IMR-90 (cell line): ENCODE measurements around the gene UBL5. TPM values are rescaled to one million over a fixed set of nuclear protein-coding genes. Genes with fewer than 3 reads are reported as not detected.

Experiments
- ATAC-seq: fragments of 200-7000 bp; cut with Tn5 transposase; 2 replicates; pipeline ENCODE4 v1.9.1; 2020; ENCODE audit warnings: low read depth, mild to moderate bottlenecking, moderate library complexity
- BruUV-seq: library from RNA; stranded (reverse); fragments of 400-500 nt; replicated peaks from 2 replicates; lab custom pipeline; 2021; lab: Mats Ljungman, UMichigan
- CTCF ChIA-PET: fragments of 300-600 bp; formaldehyde crosslinking; extraction: SDS; loops from one replicate; lab custom pipeline; 2021; ENCODE audit warnings: antibody characterized with exemption; lab: Yijun Ruan, JAX
- POLR2A ChIA-PET: fragments of 300-600 bp; sonication (Branson Sonifier 250); formaldehyde crosslinking; loops from one replicate; lab custom pipeline; 2022; ENCODE audit warnings: antibody characterized with exemption; ENCODE audit not compliant: unreplicated experiment; lab: Charles Lee
- DNase-seq: peaks from one replicate; pipeline ENCODE4 v3.0.0; 2013
- H2AFZ ChIP-seq: replicated peaks from 2 replicates; pipeline ENCODE3; 2013; ENCODE audit warnings: low read length, mild to moderate bottlenecking; ENCODE audit not compliant: poor library complexity
- H2AK5ac ChIP-seq: 2 replicates; pipeline ENCODE4 v1.6.1; 2013; ENCODE audit warnings: low read depth, low read length, inconsistent platforms
- H2AK9ac ChIP-seq: replicated peaks from 2 replicates; pipeline ENCODE3; 2013; ENCODE audit warnings: mild to moderate bottlenecking, low read depth, low read length, moderate library complexity; ENCODE audit not compliant: poor library complexity
- H2BK120ac ChIP-seq: 2 replicates; pipeline ENCODE4 v1.6.1; 2013; ENCODE audit warnings: low read depth, low read length, inconsistent platforms
- H2BK15ac ChIP-seq: 3 replicates; pipeline ENCODE4 v1.6.1; 2013; ENCODE audit warnings: low read depth, low read length, inconsistent platforms
- H2BK20ac ChIP-seq: 2 replicates; pipeline ENCODE4 v1.6.1; 2013; ENCODE audit warnings: low read depth, mild to moderate bottlenecking, inconsistent platforms, low read length, moderate library complexity
- H2BK5ac ChIP-seq: 2 replicates; pipeline ENCODE4 v1.6.1; 2013; ENCODE audit warnings: mild to moderate bottlenecking, low read depth, low read length, inconsistent platforms; ENCODE audit not compliant: poor library complexity, severe bottlenecking
- H3K14ac ChIP-seq: replicated peaks from 2 replicates; pipeline ENCODE4 v1.6.1; 2013; ENCODE audit warnings: low read depth, low read length, inconsistent platforms
- H3K18ac ChIP-seq: 2 replicates; pipeline ENCODE4 v1.6.1; 2013; ENCODE audit warnings: low read depth, low read length, control low read depth
- H3K23ac ChIP-seq: 2 replicates; pipeline ENCODE4 v1.6.1; 2013; ENCODE audit warnings: low read depth, low read length, inconsistent platforms
- H3K27ac ChIP-seq: 2 replicates; pipeline ENCODE4 v1.5.1; 2013; ENCODE audit warnings: mild to moderate bottlenecking, control low read depth, low read length; ENCODE audit not compliant: insufficient read depth
- H3K27me3 ChIP-seq: 2 replicates; pipeline ENCODE4 v1.6.1; 2013; ENCODE audit warnings: low read length; ENCODE audit not compliant: control insufficient read depth, insufficient read depth
- H3K36me3 ChIP-seq: 2 replicates; pipeline ENCODE4 v1.6.1; 2013; ENCODE audit warnings: low read length, mixed read lengths; ENCODE audit not compliant: control insufficient read depth, insufficient read depth
- H3K4ac ChIP-seq: 2 replicates; pipeline ENCODE4 v1.6.1; 2013; ENCODE audit warnings: low read depth, low read length, inconsistent platforms
- H3K4me1 ChIP-seq: 2 replicates; pipeline ENCODE4 v1.6.1; 2013; ENCODE audit warnings: low read length, mixed read lengths; ENCODE audit not compliant: control insufficient read depth, insufficient read depth
- H3K4me2 ChIP-seq: 2 replicates; pipeline ENCODE4 v1.6.1; 2013; ENCODE audit warnings: low read depth, mild to moderate bottlenecking, control low read depth, low read length, moderate library complexity
- H3K4me3 ChIP-seq: 2 replicates; pipeline ENCODE4 v1.5.1; 2013; ENCODE audit warnings: low read depth, mild to moderate bottlenecking, control low read depth, low read length, moderate library complexity; ENCODE audit not compliant: insufficient read depth
- H3K56ac ChIP-seq: 2 replicates; pipeline ENCODE4 v1.6.1; 2013; ENCODE audit warnings: low read length, inconsistent platforms; ENCODE audit not compliant: insufficient read depth; ENCODE audit errors: extremely low read depth
- H3K79me1 ChIP-seq, 2 experiments: 2 replicates each; pipeline ENCODE4 v1.6.1; 2013; ENCODE audit warnings: low read length in 2 of 2, inconsistent platforms in 1 of 2, low read depth in 1 of 2
- H3K9ac ChIP-seq: 2 replicates; pipeline ENCODE4 v1.6.1; 2013; ENCODE audit warnings: low read depth, low read length, control low read depth
- H3K9me1 ChIP-seq: 2 replicates; pipeline ENCODE4 v1.6.1; 2013; ENCODE audit warnings: low read length, inconsistent platforms; ENCODE audit not compliant: insufficient read depth
- H3K9me3 ChIP-seq: 2 replicates; pipeline ENCODE4 v1.6.1; 2013; ENCODE audit warnings: low read length; ENCODE audit not compliant: control insufficient read depth, insufficient read depth
- H4K20me1 ChIP-seq: 2 replicates; pipeline ENCODE4 v1.6.1; 2013; ENCODE audit warnings: low read length, inconsistent platforms; ENCODE audit not compliant: insufficient read depth
- H4K5ac ChIP-seq: 2 replicates; pipeline ENCODE4 v1.6.1; 2013; ENCODE audit warnings: mild to moderate bottlenecking, low read depth, low read length, control low read depth
- H4K8ac ChIP-seq, 2 experiments: 2 replicates each; pipeline ENCODE4 v1.6.1; 2013; ENCODE audit warnings: low read depth in 2 of 2, low read length in 2 of 2, control low read depth in 1 of 2, inconsistent platforms in 1 of 2
- H4K91ac ChIP-seq: 2 replicates; pipeline ENCODE4 v1.6.1; 2013; ENCODE audit warnings: low read depth, low read length, inconsistent platforms; ENCODE audit not compliant: insufficient read depth
- CEBPB ChIP-seq: IDR thresholded peaks from 2 replicates; pipeline ENCODE4 v1.6.1; 2012; ENCODE audit warnings: low read depth, low read length, improper control_type of control experiment
- CHD1 ChIP-seq: IDR thresholded peaks from 2 replicates; pipeline ENCODE4 v1.6.1; 2012; ENCODE audit warnings: low read depth, low read length, improper control_type of control experiment
- ELK1 ChIP-seq: fragments of 150-350 bp; IDR thresholded peaks from 2 replicates; pipeline ENCODE4 v1.6.1; 2016; ENCODE audit warnings: low read depth, mild to moderate bottlenecking, low read length, moderate library complexity, borderline replicate concordance
- FOS ChIP-seq: fragments of 150-350 bp; IDR thresholded peaks from 2 replicates; pipeline ENCODE4 v1.6.1; 2016; ENCODE audit warnings: low read depth, low read length
- MAFK ChIP-seq: IDR thresholded peaks from 2 replicates; pipeline ENCODE4 v1.6.1; 2012; ENCODE audit warnings: low read depth, low read length, improper control_type of control experiment
- MAZ ChIP-seq: IDR thresholded peaks from 2 replicates; pipeline ENCODE4 v1.6.1; 2012; ENCODE audit warnings: low read depth, mild to moderate bottlenecking, low read length, improper control_type of control experiment, moderate library complexity, borderline replicate concordance
- NFE2L2 ChIP-seq: fragments of 150-350 bp; IDR thresholded peaks from 2 replicates; pipeline ENCODE4 v1.6.1; 2016; ENCODE audit warnings: low read depth, mild to moderate bottlenecking, low read length
- POLR2A ChIP-seq: IDR thresholded peaks from 2 replicates; pipeline ENCODE4 v1.6.1; 2012; ENCODE audit warnings: mild to moderate bottlenecking, low read depth, low read length
- RCOR1 ChIP-seq: IDR thresholded peaks from 2 replicates; pipeline ENCODE4 v1.6.1; 2012; ENCODE audit warnings: mild to moderate bottlenecking, low read length, improper control_type of control experiment; ENCODE audit not compliant: insufficient replicate concordance
- RFX5 ChIP-seq: IDR thresholded peaks from 2 replicates; pipeline ENCODE4 v1.8.0; 2012; ENCODE audit warnings: low read depth, mild to moderate bottlenecking, low read length, moderate library complexity
- WGBS, 2 experiments: methylation state at CpG; one replicate each; pipeline versions ENCODE4 v1.1.5 to v1.1.7; 2013; ENCODE audit warnings: missing lambda C conversion rate in 2 of 2; ENCODE audit not compliant: insufficient read length in 1 of 2; ENCODE audit errors: extremely low coverage in 2 of 2; 5-methylcytosine and 5-hydroxymethylcytosine counted together
- dilution Hi-C: fragments of 300-500 bp; cut with HindIII; formaldehyde crosslinking; loops from one replicate; pipeline ENCODE4 v1.14.3; 2018; ENCODE audit warnings: low sequenced_read_pairs; ENCODE audit not compliant: unreplicated experiment
- in situ Hi-C: fragments of 300-500 bp; cut with MboI; formaldehyde crosslinking; loops from 3 replicates; pipeline ENCODE4 v1.14.3; 2019; ENCODE audit warnings: low sequenced_read_pairs, inconsistent platforms, mixed read lengths
- intact Hi-C: fragments of 100-400 bp; cut with micrococcal nuclease; formaldehyde crosslinking; loops from 2 replicates; pipeline ENCODE4 v1.10.0; 2022
- polyA plus RNA-seq, 3 experiments: library from polyadenylated mRNA; depleted of rRNA; stranded (reverse); fragments of >200 nt; gene quantifications; 2 replicates each; pipeline ENCODE4 v1.2.3, GENCODE V29; 2012; ENCODE audit warnings: low replicate concordance in 1 of 3
- total RNA-seq: library from RNA; depleted of rRNA; stranded (reverse); fragments of >200 nt; gene quantifications from 2 replicates; pipeline ENCODE4 v1.2.3, GENCODE V29; 2012
- TF ChIP-seq, protein P1 (sequence below): fragments of 150-350 bp; IDR thresholded peaks from 2 replicates; pipeline ENCODE4 v1.6.1; 2017; ENCODE audit warnings: mild to moderate bottlenecking, antibody characterized with exemption, low read length, low read depth
- TF ChIP-seq, protein P2 (sequence below): conservative IDR thresholded peaks from 2 replicates; pipeline ENCODE4 v1.5.1; 2012; ENCODE audit warnings: mild to moderate bottlenecking, low read depth, low read length, improper control_type of control experiment

Gene UBL5
- total and polyA plus RNA-seq, 2 of the 4 experiments (the other 2 are of a cell fraction), result 434 to 1,091 TPM

DNA sequence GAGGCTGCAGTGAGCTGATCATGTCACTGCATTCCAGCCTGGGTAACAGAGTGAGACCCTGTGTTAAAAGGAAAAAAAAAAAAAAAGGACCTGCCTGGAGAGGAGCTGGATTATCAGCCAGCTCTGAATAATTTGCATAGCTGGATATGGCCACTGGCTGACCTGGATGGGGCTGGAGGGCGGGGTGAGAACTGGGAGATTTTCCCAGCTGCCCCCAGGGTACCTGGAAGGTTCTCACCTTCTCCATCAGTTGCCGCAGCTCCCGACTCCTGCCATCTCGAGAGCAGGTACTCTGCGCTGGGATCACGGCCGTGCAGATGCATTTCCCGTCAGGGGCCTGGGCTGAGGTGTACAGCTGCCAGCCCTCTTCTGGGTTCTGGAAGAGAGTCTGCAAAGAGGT lies 32.7 kb downstream of the UBL5 start:
- in situ Hi-C loops (no loop called here), intact Hi-C loops (no loop called here), dilution Hi-C loops (no loop called here)
- POLR2A ChIA-PET, result no interaction called here
- Histone ChIP-seq H3K27ac (no peak overlapping the region), H2AK5ac (no peak overlapping the region), H3K4me2 (no peak overlapping the region), H3K4ac (no peak overlapping the region), H3K9me3 (no peaks in the 10 kb centered on the region), H2BK120ac (no peak overlapping the region), H3K4me3 (no peak overlapping the region), H3K14ac (no peak overlapping the region), H3K9me1 (0 out of 2 replicates have a peak, but pooled peaks cover 3% of the 10 kb centered on the region), H4K8ac (no peak overlapping the region), H2AFZ (no peak overlapping the region), H3K36me3 (peaks cover 5% of the 10 kb centered on the region; the same call in 1 of the 2 replicates), H3K79me1 (no peaks in the 10 kb centered on the region), H4K91ac (no peak overlapping the region), H3K9ac (no peak overlapping the region), H4K20me1 (no peaks in the 10 kb centered on the region), H3K56ac (no peak overlapping the region), H2AK9ac (no peak overlapping the region), H2BK15ac (no peak overlapping the region), H2BK20ac (no peak overlapping the region), H3K4me1 (no peaks in the 10 kb centered on the region), H4K5ac (no peak overlapping the region), H3K23ac (no peak overlapping the region), H3K18ac (no peak overlapping the region), H2BK5ac (no peak overlapping the region), H3K27me3 (no peaks in the 10 kb centered on the region)
- ATAC-seq (no peak), DNase-seq (no peak)
- CTCF ChIA-PET, result no interaction called here
- no CpG with 5 or more reads among the region's 8 CpGs for WGBS, 2 experiments
- TF ChIP-seq MAFK, result no peak
- TF ChIP-seq, protein P1, sequence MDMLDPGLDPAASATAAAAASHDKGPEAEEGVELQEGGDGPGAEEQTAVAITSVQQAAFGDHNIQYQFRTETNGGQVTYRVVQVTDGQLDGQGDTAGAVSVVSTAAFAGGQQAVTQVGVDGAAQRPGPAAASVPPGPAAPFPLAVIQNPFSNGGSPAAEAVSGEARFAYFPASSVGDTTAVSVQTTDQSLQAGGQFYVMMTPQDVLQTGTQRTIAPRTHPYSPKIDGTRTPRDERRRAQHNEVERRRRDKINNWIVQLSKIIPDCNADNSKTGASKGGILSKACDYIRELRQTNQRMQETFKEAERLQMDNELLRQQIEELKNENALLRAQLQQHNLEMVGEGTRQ, result no peak
- no peak for TF ChIP-seq FOS
- TF ChIP-seq, protein P2, sequence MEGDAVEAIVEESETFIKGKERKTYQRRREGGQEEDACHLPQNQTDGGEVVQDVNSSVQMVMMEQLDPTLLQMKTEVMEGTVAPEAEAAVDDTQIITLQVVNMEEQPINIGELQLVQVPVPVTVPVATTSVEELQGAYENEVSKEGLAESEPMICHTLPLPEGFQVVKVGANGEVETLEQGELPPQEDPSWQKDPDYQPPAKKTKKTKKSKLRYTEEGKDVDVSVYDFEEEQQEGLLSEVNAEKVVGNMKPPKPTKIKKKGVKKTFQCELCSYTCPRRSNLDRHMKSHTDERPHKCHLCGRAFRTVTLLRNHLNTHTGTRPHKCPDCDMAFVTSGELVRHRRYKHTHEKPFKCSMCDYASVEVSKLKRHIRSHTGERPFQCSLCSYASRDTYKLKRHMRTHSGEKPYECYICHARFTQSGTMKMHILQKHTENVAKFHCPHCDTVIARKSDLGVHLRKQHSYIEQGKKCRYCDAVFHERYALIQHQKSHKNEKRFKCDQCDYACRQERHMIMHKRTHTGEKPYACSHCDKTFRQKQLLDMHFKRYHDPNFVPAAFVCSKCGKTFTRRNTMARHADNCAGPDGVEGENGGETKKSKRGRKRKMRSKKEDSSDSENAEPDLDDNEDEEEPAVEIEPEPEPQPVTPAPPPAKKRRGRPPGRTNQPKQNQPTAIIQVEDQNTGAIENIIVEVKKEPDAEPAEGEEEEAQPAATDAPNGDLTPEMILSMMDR, result no peak
- no peak for TF ChIP-seq NFE2L2
- TF ChIP-seq CHD1, result no peak
- no peak for TF ChIP-seq RCOR1
- TF ChIP-seq RFX5, result no peak
- TF ChIP-seq POLR2A, result no peak
- no peak for TF ChIP-seq CEBPB
- TF ChIP-seq MAZ, result no peak
- no peak for TF ChIP-seq ELK1
- no TSS peak for BruUV-seq
